B cell (primary cell): ENCODE measurements around the gene CASK.

Experiments used
- CTCF ChIP-seq: fragments of 200-600 bp; IDR thresholded peaks from one replicate; pipeline ENCODE4 v1.8.0; 2022; ENCODE audit warnings: antibody characterized with exemption, mild to moderate bottlenecking
- EZH2 ChIP-seq: IDR thresholded peaks from 2 replicates; pipeline ENCODE4 v1.6.1; 2012; ENCODE audit warnings: borderline replicate concordance, low read depth, mild to moderate bottlenecking, moderate library complexity, low read length; ENCODE audit not compliant: insufficient read depth, poor library complexity, severe bottlenecking

GRCh38 chrX:41667631-41668030 is 255.7 kb downstream of the CASK start:
- no peak for TF ChIP-seq CTCF
- TF ChIP-seq EZH2 = no peak
